NCI-H748 (cell line): Measurements from ENCODE around the gene KRTAP9-1.
"Not testable (repeated sequence)": the region's sequence is repeated elsewhere in the genome, so short reads cannot be mapped to it uniquely, and the experiment has no call there.

Source experiments
- DNase-seq: peaks from one replicate; lab custom pipeline; 2025; ENCODE audit not compliant: unreplicated experiment; lab: John Stamatoyannopoulos, UW

KRTAP9-1 gene

GRCh38 chr17:41189837-41190318 is at the start of gene KRTAP9-1:
Gene KRTAP9-1 (plus strand): TSS chr17:41189887. CDS start chr17:41189887, 0 bp downstream.
- not testable (repeated sequence) for DNase-seq

DNA sequence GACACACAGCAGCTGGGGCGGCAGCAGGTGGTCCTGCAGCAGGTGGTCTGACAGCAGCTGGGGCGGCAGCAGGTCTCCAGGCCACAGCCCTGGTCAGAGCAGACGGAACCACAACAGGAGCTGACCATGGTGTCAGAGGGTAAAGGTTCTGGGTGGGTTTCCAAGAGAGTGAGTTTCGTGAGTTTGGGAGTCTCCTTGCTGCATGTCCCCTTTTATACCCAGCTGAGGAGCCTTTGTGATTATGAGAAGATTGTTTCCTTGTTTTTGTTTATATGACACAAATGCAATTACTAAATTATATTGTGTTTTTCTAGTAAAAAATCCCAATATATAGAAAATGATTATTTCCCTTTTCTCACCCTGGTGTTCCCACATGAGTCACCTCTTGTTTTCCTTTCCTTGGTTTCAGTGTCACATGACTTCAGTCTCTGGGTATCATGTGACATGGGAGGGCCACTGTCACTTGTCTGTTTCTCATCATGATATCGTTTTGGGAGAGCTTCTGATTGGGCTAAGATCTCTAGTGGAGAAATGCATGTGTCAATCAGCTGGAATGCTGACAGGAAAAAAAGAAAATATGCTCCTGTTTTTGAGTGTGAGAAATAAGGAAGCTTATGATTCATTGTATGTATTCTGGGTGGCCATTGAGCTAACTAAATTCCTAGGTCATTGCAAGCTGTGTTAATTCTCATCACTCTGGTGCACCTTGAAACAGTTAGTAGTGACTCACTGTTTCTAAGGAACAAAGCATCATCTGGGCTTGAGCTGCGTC is 49.1 kb upstream of the KRTAP9-1 start, which contains the start of gene KRTAP4-6:
Gene KRTAP4-6 (minus strand): TSS at position 185 of the 772 bp plus-strand sequence. CDS start 57 bp downstream, at position 128.
- DNase-seq = no peak

DNA sequence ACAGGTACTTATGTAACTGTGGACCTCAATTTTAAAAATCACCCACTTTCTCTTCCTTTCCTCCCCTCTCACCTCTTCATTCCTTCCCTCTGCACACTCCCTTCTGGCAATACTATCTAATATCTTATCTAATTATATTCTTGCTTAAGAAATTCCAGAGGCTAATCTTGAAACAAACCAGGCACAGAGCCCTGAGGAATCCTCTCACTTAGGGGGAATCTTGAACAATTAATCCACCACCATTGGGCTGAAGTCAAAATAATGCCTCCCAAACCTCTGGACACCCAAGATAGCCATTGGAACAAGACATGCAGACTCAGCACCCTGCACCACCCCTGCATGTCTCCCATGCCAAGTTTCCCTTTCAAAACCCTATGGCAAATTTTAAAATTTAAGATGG is 48.3 kb upstream of the KRTAP9-1 start:
- no peak for DNase-seq

DNA sequence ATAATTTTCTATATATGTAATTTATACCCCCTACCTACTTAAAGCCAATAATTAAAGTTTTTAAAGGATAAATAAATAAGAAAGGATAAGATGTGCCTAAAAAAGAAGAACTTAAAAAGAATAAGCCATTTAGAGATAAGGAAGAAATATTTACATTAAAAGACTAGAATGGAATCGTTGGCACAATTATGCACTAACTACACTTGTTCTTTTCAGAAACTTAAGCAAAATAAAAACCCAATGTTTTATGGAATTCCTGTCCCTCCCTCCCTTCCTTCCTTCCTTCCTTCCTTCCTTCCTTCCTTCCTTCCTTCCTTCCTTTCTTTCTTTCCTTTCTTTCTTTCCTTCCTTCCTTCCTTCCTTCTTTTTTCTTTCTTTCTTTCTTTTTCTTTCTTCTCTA is 44.8 kb upstream of the KRTAP9-1 start:
- DNase-seq = no peak

GRCh38 chr17:41145261-41145660 is 44.4 kb upstream of the KRTAP9-1 start:
- no peak for DNase-seq

DNA sequence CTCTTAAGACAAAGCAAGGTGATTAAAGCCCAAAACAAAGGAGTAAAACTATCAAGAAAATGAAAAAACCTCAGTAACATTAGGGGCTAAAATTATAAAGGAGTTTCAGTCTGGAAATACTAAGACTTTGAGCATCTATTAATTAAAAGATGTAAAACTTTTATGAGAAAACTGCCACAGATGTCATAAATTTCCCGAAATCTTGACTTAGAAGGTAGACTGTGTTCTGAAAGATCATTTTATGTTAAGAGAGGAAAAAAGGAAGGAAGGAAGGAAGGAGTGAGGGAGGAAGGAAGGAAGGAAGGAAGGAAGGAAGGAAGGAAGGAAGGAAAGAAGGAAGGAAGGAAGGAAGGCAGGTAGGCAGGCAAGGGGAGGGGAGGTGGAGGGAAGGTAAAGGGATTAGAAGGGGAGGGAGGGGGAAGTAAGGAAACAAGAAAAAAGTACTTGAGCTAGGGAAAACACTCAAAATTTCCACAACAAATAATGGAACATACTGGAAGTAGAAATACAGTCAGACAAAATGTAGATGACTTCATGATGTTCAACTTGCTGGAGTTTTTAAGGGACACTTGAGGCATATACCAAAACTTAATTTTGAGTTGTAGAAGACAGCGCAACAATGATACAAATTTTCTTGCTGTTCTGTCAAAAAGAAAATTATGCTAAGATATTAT is 42.0 kb upstream of the KRTAP9-1 start:
- no peak for DNase-seq

DNA sequence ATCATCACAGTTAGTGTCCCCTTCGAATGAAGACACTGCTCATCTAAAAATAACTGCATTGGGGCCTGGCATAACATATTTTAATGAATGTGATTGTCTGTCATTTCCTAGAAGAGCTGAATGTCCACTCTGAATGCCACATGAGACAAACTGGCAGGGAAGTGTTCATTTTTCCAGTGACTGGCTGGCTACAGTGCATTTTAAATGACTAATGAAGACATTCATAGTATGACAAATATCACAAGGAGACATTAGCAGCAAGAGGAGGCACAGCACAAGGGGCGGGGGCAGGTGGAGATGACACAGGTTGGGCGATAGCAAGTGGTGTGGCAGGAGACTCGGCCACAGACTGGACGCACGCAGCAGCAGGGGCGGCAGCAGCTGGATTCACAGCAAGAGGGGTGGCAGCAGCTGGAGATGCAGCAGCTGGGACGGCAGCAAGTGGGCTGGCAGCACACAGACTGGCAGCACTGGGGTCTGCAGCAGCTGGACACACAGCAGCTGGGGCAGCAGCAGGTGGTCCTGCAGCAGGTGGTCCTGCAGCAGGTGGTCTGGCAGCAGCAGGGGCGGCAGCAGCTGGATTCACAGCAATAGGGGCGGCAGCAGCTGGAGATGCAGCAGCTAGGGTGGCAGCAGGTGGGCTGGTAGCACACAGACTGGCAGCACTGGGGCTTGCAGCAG is 40.6 kb upstream of the KRTAP9-1 start:
- DNase-seq = peak; percentile 4

GRCh38 chr17:41149652-41149985 is 40.1 kb upstream of the KRTAP9-1 start, which contains the start of gene KRTAP4-5:
Gene KRTAP4-5 (minus strand): TSS chr17:41149825. CDS start chr17:41149767, 58 bp downstream.
- no peak for DNase-seq

DNA sequence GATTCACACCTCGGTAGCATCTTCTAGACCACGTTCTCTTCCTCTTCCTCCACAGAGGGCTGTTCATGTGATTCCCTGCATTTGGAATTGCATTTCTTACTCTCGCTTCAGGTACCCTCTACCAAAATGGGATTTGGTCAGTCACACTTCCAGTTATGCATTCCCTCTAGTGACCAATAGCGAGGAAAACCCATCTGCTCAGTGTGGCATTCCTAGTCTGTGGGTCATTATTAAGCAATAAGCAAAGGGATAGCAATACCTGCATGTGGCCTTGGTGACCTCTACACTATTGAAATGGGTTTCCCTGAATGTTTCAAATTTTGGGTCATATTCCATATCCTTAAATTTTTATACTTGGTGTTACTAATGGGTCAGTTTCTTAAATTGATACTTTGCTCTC is 39.7 kb upstream of the KRTAP9-1 start:
- no peak for DNase-seq

DNA sequence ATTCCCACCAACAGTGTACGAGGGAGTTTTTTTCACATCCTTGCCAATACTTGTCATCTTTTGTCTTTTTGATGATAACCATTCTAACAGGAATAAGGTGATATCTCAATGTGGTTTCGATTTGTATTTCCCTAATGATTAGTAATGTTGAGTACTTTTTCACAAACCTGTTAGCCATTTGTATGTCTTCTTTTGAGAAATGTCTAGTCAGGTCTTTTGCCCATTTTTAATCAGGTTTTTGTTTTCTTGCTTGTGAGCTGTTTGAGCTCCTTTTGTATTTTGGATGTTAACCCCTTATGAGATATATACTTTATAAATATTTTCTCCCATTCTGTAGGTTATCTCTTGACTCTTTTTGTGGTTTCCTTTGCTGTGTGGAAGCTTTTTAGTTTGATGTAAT is 38.2 kb upstream of the KRTAP9-1 start:
- DNase-seq = no peak

DNA sequence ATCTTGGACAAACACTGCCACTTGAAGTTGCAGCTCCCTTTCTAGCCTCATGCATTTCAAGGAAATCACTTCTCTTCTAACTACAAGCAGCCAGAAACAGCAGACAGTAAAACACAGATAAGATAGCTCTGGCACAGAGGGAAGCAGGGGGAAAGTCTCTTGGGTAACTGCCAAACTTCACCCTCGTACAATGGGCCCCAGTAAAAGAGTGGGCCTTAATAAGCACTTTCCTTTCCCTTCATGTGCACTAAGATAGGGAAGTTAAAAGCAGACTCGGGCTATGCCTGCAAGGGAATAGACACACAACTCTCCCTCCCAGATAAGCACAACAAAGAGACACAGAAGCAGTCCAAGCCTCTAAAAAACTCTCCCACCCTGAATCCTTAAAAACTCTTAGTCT is 35.8 kb upstream of the KRTAP9-1 start:
- DNase-seq = no peak

GRCh38 chr17:41160190-41160589 is 29.5 kb upstream of the KRTAP9-1 start:
- not testable (repeated sequence) for DNase-seq

DNA sequence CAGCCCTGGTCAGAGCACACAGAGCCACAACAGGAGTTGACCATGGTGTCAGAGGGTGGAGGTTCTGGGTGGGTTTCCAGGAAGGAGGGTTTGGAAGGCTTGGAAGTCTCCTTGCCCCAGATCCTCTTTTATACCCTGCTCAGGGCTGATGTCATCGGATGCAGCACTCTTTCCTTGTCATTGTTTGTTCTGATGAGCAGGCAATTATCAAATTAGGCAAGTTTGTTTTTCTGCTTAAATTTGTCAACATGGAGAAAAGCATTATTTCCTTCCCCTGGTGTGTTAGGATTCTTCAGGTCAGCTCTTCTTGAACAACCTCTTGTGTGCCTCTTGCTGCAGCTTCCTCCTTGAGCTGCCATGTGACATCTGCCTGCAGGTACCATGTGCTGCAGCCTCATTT is 29.0 kb upstream of the KRTAP9-1 start, which contains the start of gene KRTAP4-4:
Gene KRTAP4-4 (minus strand): TSS at position 101 of the 400 bp plus-strand sequence. CDS start 57 bp downstream, at position 44.
- peak; percentile 17 for DNase-seq

- no peak for DNase-seq
Observed at GRCh38 chr17:41163828-41164227, 25.9 kb upstream of the KRTAP9-1 start.

GRCh38 chr17:41167561-41167960 is 22.1 kb upstream of the KRTAP9-1 start:
- peak; percentile 38 for DNase-seq

GRCh38 chr17:41168121-41168520 is 21.6 kb upstream of the KRTAP9-1 start, which contains the start of gene KRTAP4-3:
Gene KRTAP4-3 (minus strand): TSS chr17:41168221. CDS start chr17:41168172, 49 bp downstream.
- no peak for DNase-seq

GRCh38 chr17:41171886-41172285 is 17.8 kb upstream of the KRTAP9-1 start:
- DNase-seq = no peak

GRCh38 chr17:41176744-41177387 is 12.8 kb upstream of the KRTAP9-1 start:
- DNase-seq = no peak

GRCh38 chr17:41177727-41178271 is 11.9 kb upstream of the KRTAP9-1 start, which contains the start of gene KRTAP4-2:
Gene KRTAP4-2 (minus strand): TSS chr17:41178221. CDS start chr17:41178164, 57 bp downstream.
- no peak for DNase-seq

GRCh38 chr17:41178341-41178740 is 11.3 kb upstream of the KRTAP9-1 start:
- no peak for DNase-seq
